HG02938 (cell line): Measurements from ENCODE around the gene RGS7BP.
"Not testable (repeated sequence)": the region's sequence is repeated elsewhere in the genome, so short reads cannot be mapped to it uniquely, and the experiment has no call there.

Source experiments
- ATAC-seq: cut with Tn5 transposase; IDR thresholded peaks from one replicate; pipeline ENCODE4 v1.9.1; 2021; ENCODE audit warnings: mild to moderate bottlenecking, moderate library complexity; ENCODE audit not compliant: unreplicated experiment

RGS7BP gene

DNA sequence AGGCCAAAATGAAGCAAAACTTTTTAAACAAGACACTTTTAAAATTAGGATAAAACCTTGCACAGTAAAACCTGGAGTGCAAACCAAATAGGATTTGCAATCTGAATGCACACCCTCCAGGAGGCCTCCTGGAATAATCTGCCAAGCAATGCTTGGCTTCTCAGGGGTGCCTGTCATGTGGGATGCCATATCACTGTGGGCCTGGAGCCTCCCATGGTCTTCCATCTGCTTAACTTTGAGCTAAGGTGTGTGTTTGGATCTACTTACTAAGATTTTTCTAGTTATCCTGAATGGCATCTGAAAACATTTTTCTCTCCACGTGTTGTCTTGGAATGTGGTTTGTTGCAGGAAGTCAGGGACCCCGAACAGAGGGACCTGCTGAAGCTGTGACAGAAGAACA, 52.1 kb downstream of the RGS7BP start:
- no peak for ATAC-seq

DNA sequence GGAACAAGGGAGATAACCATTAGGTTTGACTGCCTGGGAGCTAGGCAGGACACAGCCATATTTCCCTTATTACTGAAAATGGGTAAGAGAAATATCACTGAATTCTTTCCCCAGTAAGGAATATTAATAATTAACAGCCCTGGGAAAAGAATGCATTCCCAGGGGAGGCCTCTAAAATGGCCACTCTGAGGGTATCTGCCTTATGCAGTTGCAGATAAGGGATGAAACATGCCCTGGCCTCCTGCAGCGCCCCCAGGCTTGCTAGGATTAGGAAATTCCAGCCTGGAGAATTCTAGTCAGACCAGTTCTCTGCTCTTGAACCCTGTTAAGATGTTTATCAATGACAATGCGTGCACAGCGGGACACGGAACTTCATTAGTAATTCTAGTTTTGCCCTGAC, 52.8 kb downstream of the RGS7BP start:
- not testable (repeated sequence) for ATAC-seq

DNA sequence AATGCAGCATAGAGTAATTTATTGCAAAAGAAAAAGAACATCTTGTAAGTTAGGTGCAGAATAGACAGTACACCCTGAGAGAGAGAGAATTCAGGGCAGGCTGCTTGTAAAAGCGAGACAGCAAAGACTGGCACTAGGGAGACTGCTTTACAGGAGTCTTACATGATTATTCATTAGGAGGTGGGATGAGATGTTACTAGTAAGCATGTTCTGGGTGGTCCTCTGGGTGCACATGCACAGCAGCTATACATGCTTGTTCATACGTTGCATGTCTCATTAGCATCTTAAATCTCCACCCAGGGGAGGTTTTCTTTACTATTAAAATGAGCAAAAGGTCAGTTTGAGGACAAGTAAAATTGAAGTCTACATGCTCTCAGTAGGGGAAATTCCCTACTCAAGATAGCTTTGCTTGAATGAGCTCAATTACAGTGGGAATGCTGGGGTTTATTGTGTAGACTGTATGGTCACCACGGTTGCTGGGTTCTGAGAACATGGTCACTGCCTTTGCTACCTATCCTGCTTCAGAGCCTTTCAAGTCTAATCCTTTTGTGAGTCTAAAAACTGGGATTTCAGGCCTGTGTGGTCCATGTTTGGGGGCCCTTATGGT, 60.6 kb downstream of the RGS7BP start:
- no peak for ATAC-seq

DNA sequence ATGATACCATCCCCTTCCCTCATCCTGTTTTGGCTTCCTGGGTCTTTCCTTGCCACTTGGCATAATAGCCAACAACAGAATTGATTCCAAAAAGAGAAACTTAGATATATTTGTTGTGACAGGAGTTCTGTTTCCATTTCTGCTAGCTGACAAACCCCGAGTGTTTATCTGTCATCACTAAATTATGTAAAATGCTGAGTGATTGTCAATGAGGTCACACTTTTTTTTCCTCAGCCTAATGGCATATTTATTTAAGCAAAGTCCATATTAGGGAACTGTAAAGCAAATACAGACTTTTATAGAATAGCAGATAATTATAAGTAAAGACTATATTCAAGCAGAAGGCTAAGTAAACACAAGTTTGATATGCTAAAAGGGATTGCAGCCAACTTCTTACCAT, 64.0 kb downstream of the RGS7BP start:
- no peak for ATAC-seq

DNA sequence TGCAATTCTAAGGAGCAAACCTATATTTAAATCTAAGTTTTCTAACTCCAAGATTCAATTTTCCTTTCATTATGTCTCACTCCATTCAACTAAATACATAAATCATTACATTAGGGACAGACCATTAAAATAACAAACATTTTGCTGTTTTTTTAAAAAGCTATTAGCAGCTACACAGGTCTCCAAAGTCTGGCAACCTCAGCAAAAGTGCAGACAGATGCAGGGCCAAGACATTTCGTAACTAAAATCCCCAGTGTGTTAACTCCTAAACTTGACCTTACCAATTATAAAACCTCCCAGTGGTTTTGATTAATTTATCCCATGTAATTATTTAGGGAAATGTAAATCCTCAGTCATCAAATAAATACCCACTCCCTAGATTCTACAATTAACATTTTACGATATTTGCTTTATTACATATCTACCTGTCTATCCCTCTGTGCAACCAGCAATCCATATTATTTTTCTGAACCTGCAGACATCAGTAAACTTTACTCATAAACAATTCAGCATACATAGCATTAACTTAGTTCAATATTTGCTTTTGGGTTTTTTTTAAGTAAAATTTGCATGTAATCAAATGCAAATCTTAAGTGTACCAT, 64.7 kb downstream of the RGS7BP start:
- no peak for ATAC-seq

DNA sequence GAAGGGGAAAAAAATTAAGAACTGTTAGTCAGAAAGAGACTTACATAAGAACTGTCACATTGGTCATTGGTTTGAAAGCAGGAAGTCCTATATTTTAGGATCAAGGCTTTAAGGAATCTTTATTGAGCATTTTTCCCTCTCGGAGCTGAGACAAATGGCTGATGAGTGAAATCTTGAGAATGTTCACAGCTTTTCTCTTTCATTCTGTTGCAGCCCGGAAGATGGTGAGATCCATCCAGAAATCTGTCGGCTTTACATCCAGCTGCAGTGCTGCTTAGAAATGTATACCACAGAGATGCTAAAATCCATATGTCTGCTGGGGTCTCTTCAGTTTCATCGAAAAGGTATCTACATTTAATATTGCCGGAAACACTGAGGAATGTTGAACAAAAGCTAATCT, 69.7 kb downstream of the RGS7BP start:
- ATAC-seq = no peak

DNA sequence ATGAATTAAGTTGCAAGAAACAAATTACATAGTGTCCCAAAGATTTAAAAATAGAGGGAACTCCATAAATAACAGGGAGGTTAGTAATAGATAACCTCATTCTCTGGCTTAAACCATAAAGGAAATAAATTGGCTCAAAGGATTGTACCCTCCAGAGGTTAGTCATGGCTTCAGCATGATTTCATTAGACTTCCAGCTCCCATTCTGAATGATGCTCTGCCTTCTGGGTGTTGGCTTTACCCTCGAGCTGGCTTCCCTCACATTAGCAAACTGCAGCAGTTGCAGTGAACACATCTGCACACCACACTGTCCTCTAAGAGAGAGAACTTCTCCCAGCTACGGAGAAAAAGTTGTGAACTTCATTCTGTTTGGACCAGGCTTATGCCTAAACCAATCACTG, 70.4 kb downstream of the RGS7BP start:
- ATAC-seq = no peak

DNA sequence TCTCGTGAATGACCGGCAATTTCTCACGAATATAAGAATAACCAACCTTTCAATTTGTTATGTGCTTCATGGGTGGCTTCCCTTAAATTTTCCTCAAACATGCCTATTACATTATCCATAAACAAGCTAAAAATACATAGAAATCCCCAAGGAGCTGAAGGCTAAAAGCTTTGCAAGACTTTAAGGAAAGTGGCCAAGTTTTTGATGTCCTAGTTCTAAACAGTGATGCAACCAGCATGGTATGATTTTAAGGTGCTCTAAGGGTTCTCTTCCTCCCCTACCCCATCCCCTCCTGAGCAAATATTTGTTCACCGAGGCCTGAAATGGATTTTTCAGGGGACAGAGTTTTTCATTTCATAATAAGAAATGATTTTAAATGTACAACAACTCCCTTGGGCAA, 79.8 kb downstream of the RGS7BP start:
- no peak for ATAC-seq

DNA sequence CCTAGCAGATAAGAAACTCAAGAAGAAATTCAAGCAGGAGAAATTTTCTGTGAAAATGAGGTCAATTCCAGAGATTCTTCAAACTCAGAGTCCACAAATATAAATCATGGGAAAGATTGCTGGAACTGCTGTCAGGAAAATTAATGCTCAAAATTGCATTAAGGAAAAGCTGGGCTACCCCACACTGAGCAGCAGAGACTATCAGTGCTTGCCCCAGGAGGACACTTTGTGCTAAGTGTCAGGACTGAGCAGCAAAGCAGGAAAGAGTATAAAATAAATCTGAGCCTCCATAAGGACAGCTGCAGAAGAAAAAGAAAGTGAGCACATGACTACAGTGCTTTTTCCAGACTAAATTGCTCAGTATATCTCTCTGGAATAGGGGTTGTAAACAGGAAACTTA, 81.6 kb downstream of the RGS7BP start:
- ATAC-seq = no peak

DNA sequence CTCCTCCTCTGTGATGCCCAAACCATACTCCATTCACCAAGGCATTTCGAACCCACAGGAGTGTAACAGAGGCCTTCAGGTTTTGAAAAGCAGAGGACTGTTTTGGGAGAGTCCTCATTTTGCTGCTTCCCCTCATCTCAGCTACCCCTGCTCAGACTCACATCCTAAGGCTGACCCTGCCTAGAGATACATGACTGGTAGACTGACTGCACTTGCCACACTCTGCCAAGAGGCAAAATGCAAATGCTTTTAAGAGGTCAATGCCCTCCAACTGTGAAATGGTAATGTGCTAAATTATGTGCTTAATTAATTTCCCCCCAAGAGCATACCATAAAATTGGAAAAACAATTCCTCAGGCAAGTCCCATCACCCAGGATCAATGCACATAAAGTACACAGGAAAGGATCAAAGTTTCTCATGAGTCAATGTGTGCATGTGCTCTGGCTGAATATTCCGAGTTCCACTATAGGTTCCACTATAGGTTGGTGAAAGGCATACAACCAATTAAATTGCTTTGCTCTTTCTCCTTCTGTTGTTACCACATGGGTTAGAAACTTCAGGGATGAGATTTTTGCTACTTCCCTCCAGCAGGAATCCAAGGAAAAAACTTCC, 87.0 kb downstream of the RGS7BP start:
- no peak for ATAC-seq

DNA sequence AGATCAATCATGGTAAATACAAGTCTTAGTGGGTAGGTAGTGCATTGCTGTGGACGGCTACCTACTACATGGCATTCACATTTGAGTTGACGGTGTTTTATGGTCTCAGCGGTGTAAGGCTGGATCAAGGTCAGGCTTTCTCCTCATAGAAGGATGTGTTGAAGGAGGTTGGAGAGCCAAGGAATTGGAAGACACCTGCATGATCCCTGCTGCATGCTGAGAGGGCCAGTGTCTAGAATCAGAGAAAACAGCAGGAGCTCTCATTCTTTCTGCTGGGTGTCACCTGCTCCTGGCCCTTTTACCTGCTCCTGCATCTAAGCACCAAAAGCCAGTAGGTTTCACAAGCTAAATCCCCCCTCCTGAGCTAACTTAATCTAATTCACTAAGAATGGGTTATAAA, 88.2 kb downstream of the RGS7BP start:
- ATAC-seq = no peak

DNA sequence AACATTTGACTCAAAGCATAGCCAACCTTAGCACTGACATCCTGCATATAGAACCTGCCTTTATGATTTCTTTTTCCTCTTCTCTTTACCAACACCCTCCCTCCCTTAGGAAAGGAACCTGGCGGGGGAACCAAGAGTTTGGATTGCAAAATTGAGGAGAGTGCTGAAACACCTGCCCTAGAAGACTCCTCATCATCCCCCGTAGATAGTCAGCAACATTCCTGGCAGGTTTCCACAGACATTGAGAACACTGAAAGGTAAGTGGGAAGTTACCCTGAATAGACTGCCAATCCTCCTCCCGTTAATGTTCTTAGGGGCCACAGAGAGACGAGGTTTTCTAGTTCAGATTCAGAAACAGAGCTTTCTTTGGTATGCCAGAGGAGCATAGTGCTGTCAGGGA, 88.8 kb downstream of the RGS7BP start:
- ATAC-seq = no peak

DNA sequence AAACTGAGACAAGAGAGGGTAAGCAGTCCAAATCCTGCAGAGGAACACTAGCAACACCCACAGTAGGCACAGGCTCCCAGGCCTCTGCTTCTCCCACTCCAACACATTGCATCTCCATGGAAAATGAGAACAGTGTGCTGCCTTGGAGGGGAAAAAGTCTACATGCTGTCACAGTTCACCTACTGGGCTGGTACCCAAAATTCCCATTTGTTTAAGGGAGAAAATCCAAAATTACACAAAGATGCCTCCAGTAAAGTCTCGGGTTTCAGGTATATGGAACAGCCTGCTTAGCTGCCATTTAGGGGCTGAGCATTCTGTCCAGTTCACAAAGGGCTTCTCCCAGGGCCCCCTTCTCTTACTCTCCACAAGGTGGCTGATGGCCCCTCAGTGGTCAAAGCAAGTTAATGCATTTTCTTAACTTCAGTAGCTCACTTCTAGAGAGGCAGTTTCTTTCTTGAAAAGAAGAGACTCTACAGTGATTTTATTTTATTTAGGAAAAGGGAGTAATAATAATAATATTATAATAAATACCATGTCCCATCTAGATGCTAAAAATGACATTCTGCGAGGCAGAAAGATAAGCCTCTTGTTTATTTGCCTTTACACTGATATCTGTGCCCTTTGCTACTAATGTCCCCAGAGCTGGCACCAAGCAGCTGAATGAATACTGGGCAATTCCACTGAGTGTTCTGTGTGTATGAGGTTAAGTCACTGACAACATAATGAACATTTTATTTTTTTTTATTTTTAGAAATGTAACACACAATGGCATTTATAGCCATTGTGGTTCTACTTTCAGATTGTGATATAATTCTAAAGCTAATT, 89.4 kb downstream of the RGS7BP start:
- ATAC-seq = no peak

DNA sequence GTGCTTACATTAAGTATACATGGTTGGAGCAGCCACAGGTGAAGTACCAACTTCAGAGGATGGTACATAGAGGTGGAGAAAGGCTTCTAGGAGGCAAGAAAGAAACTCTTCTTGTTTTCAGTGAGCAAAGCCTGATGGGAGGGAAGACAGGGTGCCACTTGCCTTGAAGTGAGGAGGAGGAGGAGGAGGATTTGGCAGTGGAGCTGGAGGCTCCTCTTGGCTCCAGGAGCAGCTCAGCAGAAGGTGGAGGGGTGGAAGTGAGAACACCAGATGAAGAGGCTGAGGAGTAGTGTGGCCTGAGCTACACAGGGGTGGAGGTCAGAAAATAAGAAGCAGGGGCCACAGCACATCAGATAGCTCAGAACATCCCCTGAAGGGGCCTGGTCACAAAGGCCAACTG, 93.4 kb downstream of the RGS7BP start:
- no peak for ATAC-seq

DNA sequence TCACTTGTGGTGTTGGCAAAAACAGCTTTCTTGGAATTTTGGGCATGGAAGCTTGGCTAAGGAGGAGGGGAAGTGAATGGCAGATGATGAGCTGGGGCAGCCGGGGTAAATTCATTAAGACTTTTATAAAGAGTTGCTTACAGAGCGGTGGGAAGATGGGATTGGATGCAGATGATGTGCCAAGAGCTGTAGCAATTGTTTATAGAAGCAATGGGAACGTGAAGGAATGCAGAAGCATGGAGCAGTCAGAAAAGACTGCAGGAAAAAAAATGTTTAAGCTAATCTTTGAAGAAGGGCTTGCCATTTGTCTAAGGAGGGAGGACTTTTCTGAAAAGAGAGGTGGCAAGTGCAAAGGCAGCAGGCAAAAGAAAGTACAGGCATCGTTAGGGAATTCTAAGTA, 97.9 kb downstream of the RGS7BP start:
- no peak for ATAC-seq

DNA sequence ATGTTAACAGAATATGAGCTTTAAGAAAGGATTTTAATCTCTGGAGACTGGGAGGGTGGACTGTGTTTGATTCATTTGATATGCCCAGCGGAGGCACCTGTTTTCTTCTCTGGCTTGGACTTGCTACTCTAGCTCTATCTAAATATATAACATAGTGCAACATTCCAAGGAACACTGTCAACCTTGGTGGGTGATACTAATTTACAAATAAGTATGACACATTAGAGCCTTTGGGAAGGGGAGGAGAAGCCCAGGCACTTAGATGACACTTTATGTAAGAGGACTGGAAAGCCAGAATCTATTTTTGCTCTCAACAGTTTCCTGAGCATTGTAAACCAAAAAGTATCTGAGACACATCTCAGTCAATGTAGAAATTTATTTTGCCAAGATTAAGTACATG, 101.1 kb downstream of the RGS7BP start:
- ATAC-seq = no peak

DNA sequence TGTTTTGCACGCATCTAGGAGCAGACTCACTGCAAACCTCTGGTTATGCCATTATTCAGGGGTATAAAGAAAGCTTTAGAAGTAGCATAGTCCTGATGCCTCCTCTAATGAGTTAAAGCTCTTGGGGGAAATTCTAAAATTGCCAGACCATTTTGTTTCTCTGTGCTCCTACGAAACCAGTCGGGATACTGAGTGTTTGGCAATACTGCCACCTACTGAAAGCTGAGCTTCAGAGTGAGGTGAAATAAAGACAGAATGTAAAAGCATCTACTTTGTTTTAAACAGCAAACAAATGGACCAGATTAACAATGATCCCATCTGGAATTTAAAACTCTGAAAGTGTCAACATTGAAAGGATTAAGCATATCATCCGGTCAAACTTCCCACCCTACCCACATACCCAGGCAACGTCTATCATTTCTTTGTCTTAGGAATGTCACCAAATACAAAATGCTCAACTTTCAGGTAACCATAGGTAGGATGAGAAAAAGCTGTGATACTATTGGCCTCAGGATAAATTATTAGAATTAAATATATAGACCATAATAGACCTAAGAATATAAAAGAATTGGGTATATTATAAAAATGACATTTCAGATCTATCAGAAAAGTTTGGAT, 106.6 kb downstream of the RGS7BP start:
- ATAC-seq = no peak

DNA sequence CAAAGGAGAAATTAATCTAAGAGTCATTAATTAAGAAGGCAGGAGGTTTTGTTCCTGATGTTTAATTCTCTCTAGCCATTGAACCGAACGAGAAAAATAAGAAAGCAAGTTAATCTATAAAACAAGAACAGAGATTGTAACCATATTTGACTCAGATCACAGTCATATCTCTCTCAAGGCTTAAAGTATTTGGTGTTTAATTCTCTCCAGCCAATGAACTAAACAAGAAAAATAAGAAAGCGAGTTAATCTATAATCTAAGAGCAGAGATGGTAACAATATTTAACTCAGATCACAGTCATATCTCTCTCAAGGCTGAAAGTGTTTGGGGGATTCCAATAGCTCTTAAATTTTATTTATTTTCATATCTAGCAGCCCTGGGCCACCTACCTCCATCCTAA, 110.1 kb downstream of the RGS7BP start:
- ATAC-seq = peak; percentile 88

DNA sequence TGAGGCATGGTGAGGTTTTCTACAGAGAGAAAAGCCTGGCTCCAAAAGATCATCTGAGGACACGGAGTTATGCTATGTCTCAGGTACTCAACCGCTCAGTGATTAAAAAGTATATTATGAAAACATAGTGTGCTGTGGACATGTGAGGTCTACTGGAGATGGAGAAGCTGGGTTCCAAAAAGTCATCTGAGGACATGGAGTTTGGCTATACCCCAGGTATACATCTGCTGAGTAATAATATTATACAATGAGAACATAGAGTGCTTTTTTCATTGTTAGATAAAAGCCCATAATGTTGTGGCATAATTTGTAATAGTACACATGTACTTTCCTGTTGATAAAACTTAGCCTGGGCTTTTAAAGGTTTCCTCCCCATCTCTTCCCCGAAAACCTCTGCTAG, 113.8 kb downstream of the RGS7BP start:
- no peak for ATAC-seq

DNA sequence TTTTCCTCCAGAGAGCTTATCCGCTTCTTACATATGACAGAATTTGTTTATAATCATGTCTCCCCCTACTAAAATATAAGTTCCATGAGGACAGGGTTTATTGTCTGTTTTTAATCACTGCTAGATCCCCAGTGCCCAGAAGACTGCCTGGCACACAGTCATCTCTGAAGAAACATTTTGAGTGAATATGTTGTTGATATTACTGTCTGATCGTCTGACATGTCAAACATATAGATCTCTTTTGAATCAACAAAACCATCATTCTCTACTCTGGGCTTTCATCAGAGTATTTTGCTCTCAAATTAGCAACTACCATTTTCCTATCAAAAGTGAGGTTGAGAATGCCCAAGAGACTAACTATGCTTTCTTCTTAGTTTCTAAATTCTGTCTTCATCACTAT, 117.2 kb downstream of the RGS7BP start:
- no peak for ATAC-seq

DNA sequence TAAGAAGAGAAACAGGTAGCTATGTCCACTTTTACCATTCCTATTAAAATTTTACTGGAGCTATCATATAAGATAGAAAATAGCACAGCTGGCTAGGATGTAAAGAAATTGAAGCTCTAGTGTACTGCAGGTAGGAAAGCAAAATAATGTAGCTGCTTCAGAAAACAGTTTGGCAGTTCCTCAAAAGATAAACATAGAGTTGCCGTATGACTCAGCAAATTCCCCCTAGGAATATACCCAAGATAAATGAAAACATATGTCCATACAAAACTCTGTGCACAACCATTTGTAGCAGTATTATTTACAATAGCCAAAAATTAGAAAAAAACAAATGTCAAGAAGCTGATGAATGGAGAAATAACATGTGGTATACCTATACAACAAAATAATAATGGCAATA, 119.9 kb downstream of the RGS7BP start:
- ATAC-seq = no peak

DNA sequence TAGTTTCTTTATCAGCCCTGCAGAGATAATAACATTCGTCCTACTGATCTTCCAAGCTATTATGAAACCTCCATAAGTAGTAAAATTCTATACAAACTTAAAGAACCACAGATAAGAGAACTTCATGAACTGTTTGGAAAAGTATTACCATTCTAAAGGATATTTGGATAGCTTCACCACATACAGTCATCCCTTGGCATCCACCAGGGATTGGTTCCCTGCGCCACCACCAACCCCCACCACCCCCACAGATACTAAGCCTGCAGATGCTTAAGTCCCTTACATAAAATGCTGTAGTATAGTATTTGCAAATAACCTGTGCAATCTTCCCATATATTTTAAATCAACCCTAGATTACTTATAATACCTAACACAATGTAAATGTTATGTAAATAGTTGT, 123.1 kb downstream of the RGS7BP start:
- no peak for ATAC-seq
